Fibroblast of skin of right quadriceps (primary cell): ENCODE measurements around the gene LSM4.

Experiments used
- DNase-seq: peaks from one replicate; pipeline ENCODE4 v3.0.0-alpha.2; 2013

LSM4 gene

DNA sequence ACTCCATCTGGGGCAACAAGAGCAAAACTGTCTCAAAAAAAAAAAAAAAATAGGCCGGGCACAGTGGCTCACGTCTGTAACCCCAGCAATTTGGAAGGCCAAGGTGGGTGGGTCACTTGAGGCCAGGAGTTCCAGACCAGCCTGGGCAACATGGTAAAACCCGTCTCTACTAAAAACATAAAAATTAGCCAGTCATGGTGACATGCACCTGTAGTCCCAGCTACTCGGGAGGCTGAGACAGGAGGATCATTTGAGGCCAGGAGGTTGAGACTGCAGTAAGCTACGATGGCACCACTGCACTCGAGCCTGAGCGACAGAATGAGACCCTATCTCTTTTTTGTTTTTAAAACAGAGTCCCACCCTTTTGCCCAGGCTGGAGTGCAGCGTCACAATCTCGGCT lies 52.5 kb downstream of the LSM4 start:
- DNase-seq: no peak

GRCh38 chr19:18269070-18269723 lies 53.7 kb downstream of the LSM4 start:
- no peak for DNase-seq

DNA sequence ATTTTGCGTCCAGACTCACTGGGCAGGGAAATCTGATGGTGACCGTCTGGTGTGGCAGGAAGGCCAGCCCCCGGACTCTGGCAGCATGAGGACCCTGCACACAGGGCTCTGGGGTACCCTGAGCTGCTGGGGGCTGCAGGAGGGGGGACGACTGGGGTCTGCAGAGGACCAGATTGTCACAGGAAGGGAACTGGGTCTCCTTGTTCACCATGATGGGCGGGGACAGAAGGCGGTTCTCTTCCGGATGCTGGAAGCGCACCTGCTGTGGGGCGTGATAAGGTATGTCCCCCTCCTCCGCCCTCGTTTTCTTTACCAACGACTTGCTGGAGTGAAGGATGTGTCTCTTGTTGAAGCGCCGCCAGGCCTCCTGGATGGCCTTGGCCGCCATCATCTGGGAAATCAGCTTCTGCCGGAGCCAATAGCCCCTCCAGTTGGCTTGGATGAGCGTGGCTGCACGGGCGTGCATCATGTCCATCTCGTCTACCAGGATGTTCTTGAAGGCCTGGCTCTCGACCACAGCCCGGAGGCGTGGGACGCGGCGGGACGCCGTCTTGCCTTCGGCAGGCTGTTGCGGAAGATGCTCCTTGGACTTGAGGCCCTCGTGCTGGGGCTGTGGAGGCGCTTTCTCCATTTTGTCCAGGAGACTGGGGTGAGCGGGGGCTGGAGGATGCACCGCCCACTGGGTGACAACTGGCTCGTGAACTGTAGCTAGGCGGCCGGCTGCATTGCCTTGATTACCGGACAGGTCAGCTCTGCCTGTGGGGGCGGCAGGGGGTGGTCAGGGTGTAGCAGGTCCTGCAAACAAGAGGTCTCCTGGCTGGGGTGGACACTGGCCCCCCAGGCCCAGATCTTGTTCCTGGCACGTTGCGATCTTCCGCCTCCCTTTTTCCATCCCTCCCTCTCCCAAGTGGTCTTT lies 55.8 kb downstream of the LSM4 start:
- DNase-seq: no peak

DNA sequence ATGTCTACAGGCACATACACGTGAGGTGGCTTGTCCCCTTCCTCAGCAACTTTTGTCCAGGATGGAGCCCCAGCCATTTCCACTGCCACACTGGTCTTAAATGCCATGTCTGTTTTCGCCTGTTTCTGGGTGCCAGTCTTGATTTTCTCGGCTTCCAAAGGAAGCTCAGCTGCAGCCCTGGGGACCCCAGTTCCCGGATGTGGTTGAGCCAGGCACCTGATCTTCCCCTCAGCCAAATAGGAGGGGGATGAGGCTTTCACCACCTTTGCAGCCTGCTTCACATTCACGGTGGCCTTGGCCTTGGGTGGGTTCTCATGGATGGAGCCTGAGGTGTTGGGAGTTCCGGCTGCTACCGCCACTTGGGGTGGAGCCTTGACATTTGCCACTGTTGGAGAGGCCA lies 57.3 kb downstream of the LSM4 start:
- no peak for DNase-seq

DNA sequence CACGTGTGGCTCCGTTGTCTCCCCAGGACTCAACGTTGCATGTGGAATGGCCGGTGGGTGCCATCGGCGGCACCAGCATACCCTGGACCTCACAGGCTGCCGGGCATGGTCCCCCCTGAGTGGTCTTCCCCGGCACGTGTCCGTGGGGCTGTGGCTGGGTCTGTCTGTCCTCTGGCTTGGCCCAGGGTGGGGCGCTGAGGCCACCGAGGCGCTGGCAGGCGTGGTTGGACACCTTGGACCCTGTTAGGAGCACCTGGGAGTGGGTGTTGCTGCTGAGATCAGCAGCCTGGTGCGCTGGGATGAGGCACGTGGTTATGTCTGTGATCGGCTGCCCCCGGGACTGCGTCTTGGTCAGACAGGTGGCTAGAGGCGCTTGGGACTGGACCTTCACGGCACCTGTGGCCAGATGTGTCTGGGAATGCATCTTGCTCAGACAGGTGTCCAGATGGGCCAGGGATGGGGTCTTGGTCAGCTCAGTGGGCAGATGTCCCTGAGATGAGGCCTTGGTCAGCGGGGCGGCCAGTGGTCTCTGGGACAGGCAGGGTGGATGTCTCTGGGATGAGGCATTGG lies 57.8 kb downstream of the LSM4 start:
- no peak for DNase-seq

DNA sequence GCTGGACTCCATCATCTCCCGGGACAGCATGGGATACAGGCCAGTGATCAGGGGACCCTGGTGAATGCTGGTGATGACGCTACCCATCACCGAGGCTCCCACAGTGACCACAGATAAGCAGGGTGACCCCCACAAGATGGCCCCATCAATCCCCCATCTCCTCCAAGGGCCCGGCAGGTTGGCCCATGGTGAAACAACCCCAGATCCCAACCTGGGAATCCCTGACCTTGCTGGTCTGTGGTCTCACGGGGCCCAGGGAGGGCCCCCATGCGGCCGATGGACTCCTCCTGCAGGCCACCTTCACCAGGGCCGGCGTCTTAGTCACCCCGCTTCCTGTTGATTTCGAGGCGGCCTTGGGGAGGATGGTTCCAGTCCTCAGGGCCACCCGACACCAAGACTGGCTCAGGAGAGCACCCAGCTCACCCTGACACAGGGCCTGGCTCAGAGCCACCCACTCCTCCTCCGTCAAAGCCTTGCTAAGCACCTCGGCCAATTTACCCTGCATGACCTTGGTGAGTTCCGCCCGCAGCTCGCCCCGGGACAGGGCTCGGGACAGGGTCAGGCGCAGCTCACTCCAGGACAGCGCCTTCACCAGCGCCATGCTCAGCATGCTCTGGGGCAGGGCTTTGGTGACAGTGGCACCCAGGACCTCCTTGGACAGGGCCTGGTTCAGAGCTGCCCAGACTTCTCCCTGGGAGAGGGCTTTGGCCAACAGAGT lies 58.6 kb downstream of the LSM4 start:
- DNase-seq: no peak

- DNase-seq: no peak
Measured at GRCh38 chr19:18263324-18264136, 59.3 kb downstream of the LSM4 start.

DNA sequence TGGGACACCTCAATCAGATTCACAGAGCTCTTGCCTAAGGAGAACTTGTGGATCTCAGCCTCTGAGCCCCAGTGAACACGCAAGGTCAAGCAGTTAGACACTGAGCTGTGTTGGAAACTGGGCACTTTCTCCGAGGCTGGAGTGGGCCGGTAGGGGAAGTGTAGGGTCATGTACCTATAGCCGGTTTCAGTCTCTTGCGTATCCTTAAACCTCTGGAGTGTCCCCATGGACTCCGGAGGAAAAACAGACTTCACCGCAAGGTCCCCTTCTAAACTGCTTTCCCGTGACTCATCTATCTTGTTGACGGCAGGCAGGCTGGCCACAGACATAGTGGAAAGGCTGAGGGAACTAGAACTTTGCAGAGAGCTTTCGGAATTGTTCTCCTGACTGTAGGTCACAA lies 60.0 kb downstream of the LSM4 start:
- DNase-seq: no peak

GRCh38 chr19:18262144-18262543 lies 60.7 kb downstream of the LSM4 start:
- DNase-seq: no peak

- no peak for DNase-seq
Measured at GRCh38 chr19:18261474-18261873, 61.4 kb downstream of the LSM4 start.

GRCh38 chr19:18259893-18260292 lies 63.0 kb downstream of the LSM4 start:
- DNase-seq: no peak

- no peak for DNase-seq
Measured at GRCh38 chr19:18257503-18258470, 65.1 kb downstream of the LSM4 start.
